ENCODE data around the gene ADRA2C.

ADRA2C gene

DNA sequence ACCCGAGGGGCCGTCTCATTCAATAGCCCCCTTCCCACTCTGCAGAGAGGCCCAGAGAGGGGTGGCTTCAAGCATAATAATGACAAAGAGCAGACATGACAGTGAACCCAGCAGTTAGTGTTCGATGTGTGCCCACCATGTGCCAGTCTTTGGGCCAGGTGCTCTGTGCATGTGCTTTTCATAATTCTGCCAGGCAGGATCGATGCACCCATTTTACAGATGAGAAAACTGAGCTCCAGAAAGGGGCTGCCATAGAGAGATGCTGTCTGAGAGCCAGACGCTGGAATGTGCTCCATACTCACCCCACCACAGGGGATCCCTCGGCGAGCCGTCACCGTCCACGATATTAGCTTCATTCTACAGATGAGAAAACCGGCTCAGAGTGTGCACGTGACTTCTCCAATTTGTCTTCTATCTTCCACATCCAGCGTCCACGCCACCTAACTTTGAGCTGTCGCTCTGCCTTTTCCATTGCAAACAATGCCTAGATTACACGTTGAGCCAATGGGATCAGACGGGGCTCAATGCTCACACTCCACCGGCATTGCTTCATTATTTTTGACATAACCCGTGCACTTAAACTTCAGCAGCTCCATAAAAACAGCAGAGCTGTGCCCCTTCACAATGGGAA is 8.2 kb downstream of the ADRA2C start:
- TF ChIP-seq, protein P1, sequence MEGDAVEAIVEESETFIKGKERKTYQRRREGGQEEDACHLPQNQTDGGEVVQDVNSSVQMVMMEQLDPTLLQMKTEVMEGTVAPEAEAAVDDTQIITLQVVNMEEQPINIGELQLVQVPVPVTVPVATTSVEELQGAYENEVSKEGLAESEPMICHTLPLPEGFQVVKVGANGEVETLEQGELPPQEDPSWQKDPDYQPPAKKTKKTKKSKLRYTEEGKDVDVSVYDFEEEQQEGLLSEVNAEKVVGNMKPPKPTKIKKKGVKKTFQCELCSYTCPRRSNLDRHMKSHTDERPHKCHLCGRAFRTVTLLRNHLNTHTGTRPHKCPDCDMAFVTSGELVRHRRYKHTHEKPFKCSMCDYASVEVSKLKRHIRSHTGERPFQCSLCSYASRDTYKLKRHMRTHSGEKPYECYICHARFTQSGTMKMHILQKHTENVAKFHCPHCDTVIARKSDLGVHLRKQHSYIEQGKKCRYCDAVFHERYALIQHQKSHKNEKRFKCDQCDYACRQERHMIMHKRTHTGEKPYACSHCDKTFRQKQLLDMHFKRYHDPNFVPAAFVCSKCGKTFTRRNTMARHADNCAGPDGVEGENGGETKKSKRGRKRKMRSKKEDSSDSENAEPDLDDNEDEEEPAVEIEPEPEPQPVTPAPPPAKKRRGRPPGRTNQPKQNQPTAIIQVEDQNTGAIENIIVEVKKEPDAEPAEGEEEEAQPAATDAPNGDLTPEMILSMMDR (IDR thresholded peaks at IDR 0.05; ENCODE audit: extremely low read depth, insufficient read depth, missing control alignments), result no peak
- no peak for DNase-seq (ENCODE audit: low spot score)
- in situ Hi-C loops (cut with MboI; ENCODE audit: low pct_unique_long_range_greater_than_20kb, low sequenced_read_pairs, unreplicated experiment), result no loop called here

DNA sequence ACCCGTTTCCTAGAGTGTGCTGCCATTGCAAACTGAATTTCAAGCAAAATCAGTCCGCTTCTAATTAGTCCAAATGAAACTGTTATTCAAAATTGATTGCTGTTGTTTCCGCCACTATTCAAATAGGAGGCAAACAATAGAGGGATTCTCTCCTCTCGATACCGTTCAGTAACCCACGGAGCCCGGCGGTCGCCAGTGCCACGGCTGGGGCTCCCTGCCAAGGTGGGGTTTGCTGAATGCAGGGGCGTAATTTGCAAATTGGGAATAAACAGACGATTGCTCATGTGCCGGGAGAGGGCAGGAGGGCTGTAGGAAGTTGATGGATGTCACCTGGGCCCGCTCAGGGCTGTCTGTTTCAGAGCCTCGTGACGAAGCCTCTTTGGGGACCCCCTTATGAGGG is 8.8 kb downstream of the ADRA2C start:
- TF ChIP-seq, protein P1 (IDR thresholded peaks at IDR 0.05; ENCODE audit: extremely low read depth, insufficient read depth, missing control alignments), result no peak
- no peak for DNase-seq (ENCODE audit: low spot score)
- in situ Hi-C loops (cut with MboI; ENCODE audit: low pct_unique_long_range_greater_than_20kb, low sequenced_read_pairs, unreplicated experiment), result no loop called here

DNA sequence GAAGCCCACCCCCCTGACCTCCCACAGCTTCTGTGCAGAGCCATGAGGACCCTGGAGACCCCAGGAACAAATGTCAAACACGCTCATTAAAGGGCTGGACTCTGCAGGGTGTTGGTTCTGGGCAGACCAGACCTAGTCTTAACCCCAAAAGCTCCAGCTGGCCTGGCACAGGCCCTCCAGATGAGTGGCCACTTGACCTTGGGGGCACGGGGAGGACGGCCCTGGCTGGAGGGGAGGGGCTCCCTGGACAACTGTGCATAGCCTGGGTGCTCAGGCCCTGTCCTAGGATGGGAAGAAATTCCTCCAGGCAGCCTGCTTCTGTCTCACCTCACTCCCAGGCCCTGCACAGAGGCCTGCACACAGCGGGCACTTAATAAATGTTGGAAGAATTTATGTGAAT is 9.4 kb downstream of the ADRA2C start:
- TF ChIP-seq, protein P1 (IDR thresholded peaks at IDR 0.05; ENCODE audit: extremely low read depth, insufficient read depth, missing control alignments), result no peak
- DNase-seq (ENCODE audit: low spot score), result no peak
- in situ Hi-C loops (cut with MboI; ENCODE audit: low pct_unique_long_range_greater_than_20kb, low sequenced_read_pairs, unreplicated experiment), result no loop called here

DNA sequence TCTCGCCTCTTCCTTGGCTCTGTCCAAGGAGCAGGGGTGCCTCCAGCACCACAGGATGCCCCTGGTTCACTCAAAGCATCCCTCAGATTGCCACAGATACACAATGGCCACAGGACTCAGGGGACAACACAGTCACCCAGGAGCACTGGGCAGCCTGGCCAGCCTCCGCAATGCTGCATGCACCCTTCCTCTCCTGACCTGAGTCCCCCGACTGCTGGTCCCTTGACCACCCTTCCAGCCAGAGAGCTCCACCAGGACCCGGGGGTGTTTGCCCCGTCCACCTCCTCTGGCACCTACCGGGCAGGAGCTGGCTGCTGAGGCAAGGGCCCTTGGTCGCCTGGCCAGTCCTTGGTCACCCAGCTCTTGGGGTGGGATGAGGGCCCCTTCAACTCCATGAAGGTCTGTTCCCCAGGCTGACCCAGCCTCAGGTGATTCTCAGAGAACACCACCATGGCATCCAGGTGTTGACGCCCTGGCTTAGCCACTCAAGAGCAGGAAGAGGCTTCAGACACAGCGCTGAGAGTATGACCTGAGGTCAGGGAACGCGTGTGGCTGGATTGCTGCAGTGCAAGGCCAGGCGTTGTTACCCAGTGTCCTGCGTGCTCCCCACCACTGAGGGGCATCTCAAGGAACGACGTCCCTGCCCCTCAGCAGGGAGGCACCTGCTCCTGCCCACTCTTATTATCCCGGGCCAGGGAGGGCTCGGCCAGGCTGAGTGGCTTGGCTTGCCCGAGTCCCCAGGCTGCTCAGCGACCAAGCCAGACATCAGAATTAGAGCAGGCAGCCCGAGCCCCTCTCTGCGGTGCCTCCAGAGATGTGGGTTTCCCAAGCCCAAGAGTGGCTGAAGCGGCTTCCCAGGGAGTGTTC is 10.2 kb downstream of the ADRA2C start:
- DNase-seq (ENCODE audit: low spot score), result no peak
- in situ Hi-C loops (cut with MboI; ENCODE audit: low pct_unique_long_range_greater_than_20kb, low sequenced_read_pairs, unreplicated experiment), result no loop called here
- TF ChIP-seq, protein P1 (IDR thresholded peaks at IDR 0.05; ENCODE audit: extremely low read depth, insufficient read depth, missing control alignments), result no peak

DNA sequence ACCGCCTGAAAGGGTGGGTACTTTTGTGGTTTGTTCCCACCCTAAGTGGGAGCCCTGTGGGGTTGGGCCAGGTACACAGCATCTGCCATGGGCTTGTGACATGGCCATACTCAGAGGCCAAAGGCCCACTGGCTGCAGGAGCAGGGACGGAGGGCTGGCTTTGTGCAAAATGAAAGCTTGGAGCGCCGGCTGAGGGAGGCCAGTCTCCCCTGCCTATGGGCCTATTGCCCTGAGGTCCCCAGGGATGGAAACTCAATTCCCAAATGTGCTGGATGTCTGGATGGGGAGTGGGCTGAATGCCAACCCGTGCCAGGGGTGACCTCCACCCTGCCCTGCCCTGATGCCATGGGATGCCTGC is 10.8 kb downstream of the ADRA2C start:
- no peak for DNase-seq (ENCODE audit: low spot score)
- in situ Hi-C loops (cut with MboI; ENCODE audit: low pct_unique_long_range_greater_than_20kb, low sequenced_read_pairs, unreplicated experiment), result no loop called here
- TF ChIP-seq, protein P1 (IDR thresholded peaks at IDR 0.05; ENCODE audit: extremely low read depth, insufficient read depth, missing control alignments), result no peak

DNA sequence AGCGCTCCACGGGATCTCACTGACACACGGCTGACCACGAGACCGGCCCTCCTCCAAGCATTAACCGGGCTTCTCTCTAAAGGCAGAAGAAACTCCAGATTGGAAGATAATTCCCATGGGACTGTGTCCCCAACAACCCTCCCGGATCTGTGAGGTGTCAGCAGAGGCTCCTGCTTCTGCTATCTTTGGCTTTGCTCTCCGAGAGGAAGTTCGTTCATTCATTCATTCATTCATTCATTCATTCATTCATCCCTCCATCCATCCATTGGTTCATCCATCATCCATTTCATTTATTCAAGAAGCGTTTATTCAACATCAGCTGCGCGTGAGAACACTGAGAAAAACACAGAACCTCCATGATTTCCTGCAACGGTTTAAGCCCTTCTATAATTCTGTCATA is 11.5 kb downstream of the ADRA2C start:
- in situ Hi-C loops (cut with MboI; ENCODE audit: low pct_unique_long_range_greater_than_20kb, low sequenced_read_pairs, unreplicated experiment), result no loop called here
- no peak for DNase-seq (ENCODE audit: low spot score)
- TF ChIP-seq, protein P1 (IDR thresholded peaks at IDR 0.05; ENCODE audit: extremely low read depth, insufficient read depth, missing control alignments), result no peak

Data from GM13977 (cell line).